Measurements from ENCODE around the gene PPP2R3A. TPM values are rescaled to one million over a fixed set of nuclear protein-coding genes. Genes with fewer than 3 reads are reported as not detected.

Gene PPP2R3A
- polyA plus RNA-seq, 1 donor (not counting 4 experiments of a cell fraction or from before 2014, with no cell fraction given), result 11.1 TPM

DNA sequence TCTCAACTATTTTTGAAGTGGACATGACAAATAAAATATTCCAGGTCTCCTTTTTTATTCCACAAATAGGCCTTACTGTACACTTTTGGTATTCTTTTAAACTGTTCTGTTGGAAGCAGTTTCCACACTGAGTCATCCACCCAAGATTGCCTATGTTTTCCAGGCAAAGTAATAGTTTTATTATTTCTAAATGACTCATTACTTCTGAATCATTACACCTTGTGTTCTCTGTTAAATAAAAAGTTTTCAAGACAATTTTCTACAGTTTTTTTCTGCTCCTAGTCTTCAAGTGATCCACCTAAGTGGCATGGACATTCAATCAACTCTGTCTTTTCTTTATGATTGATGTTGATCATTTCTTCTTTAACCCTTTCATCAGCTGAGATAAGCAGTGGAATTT is 26.5 kb downstream of the PPP2R3A start:
- Histone ChIP-seq H4K20me1 (ENCODE audit: control insufficient read depth, extremely low read depth, insufficient read depth, low read length) (no peaks in the 10 kb centered on the region), H3K9me3 (ENCODE audit: control insufficient read depth, low read depth, low read length) (no peaks in the 10 kb centered on the region), H3K27me3 (ENCODE audit: control insufficient read depth, extremely low read depth, insufficient read depth, low read length) (no peaks in the 10 kb centered on the region), H3K27ac (ENCODE audit: control insufficient read depth, insufficient read depth, low read length) (peak overlapping the region; percentile 70), H3K4me2 (ENCODE audit: control insufficient read depth, extremely low read depth, insufficient read depth, low read depth, low read length) (peak overlapping the region; percentile 52), H3K79me2 (ENCODE audit: control insufficient read depth, insufficient read depth, low read length) (peaks cover 27% of the 10 kb centered on the region), H3K4me3 (ENCODE audit: control insufficient read depth in 2 of 3, extremely low read depth in 1 of 3, insufficient read depth in 2 of 3, low read depth in 1 of 3, low read length in 3 of 3) (no peak overlapping the region), H3K4me1 (ENCODE audit: control insufficient read depth, extremely low read depth, insufficient read depth, low read length) (peaks cover 29% of the 10 kb centered on the region), H3K36me3 (ENCODE audit: control insufficient read depth in 2 of 2, extremely low read depth in 1 of 2, insufficient read depth in 2 of 2, low read length in 2 of 2) (no peaks in the 10 kb centered on the region), H3K9ac (ENCODE audit: control insufficient read depth, extremely low read depth, insufficient read depth, low read length) (no peak overlapping the region), H3K9me1 (ENCODE audit: control insufficient read depth, extremely low read depth, insufficient read depth, low read length) (no peaks in the 10 kb centered on the region), H2AFZ (ENCODE audit: control insufficient read depth, low read length) (no peak overlapping the region)
- DNase-seq (ENCODE audit: low read depth, low spot score), result peak; percentile 21
- no peak for TF ChIP-seq CTCF (optimal IDR thresholded peaks at IDR 0.05 in 1 of 3, IDR thresholded peaks at IDR 0.05 in 1 of 3, conservative IDR thresholded peaks at IDR 0.05 in 1 of 3; ENCODE audit: extremely low read depth in 1 of 3, insufficient read depth in 2 of 3, low read length in 3 of 3)
- no peak for TF ChIP-seq EZH2 (IDR thresholded peaks at IDR 0.05; ENCODE audit: low read length)
- FAIRE-seq, result peak; percentile 41
- dilution Hi-C loops (cut with MboI; ENCODE audit: extremely low pct_ligation_motif_present, low sequenced_read_pairs), result no loop called here

GRCh38 chr3:135994708-135995337 is 29.3 kb downstream of the PPP2R3A start:
- Histone ChIP-seq H3K9me1 (ENCODE audit: control insufficient read depth, extremely low read depth, insufficient read depth, low read length) (no peaks in the 10 kb centered on the region), H3K27ac (ENCODE audit: control insufficient read depth, insufficient read depth, low read length) (no peak overlapping the region), H4K20me1 (ENCODE audit: control insufficient read depth, extremely low read depth, insufficient read depth, low read length) (no peaks in the 10 kb centered on the region), H3K4me1 (ENCODE audit: control insufficient read depth, extremely low read depth, insufficient read depth, low read length) (peaks cover 34% of the 10 kb centered on the region), H3K9ac (ENCODE audit: control insufficient read depth, extremely low read depth, insufficient read depth, low read length) (no peak overlapping the region), H3K79me2 (ENCODE audit: control insufficient read depth, insufficient read depth, low read length) (peaks cover 24% of the 10 kb centered on the region), H3K4me3 (ENCODE audit: control insufficient read depth in 2 of 3, extremely low read depth in 1 of 3, insufficient read depth in 2 of 3, low read depth in 1 of 3, low read length in 3 of 3) (no peak overlapping the region), H3K9me3 (ENCODE audit: control insufficient read depth, low read depth, low read length) (no peaks in the 10 kb centered on the region), H3K4me2 (ENCODE audit: control insufficient read depth, extremely low read depth, insufficient read depth, low read depth, low read length) (peak overlapping the region; percentile 18), H3K27me3 (ENCODE audit: control insufficient read depth, extremely low read depth, insufficient read depth, low read length) (no peaks in the 10 kb centered on the region), H2AFZ (ENCODE audit: control insufficient read depth, low read length) (no peak overlapping the region), H3K36me3 (ENCODE audit: control insufficient read depth in 2 of 2, extremely low read depth in 1 of 2, insufficient read depth in 2 of 2, low read length in 2 of 2) (no peaks in the 10 kb centered on the region)
- peak; percentile 74 for FAIRE-seq
- dilution Hi-C loops (cut with MboI; ENCODE audit: extremely low pct_ligation_motif_present, low sequenced_read_pairs), result no loop called here
- DNase-seq (ENCODE audit: low read depth, low spot score), result no peak
- TF ChIP-seq CTCF (optimal IDR thresholded peaks at IDR 0.05 in 1 of 3, IDR thresholded peaks at IDR 0.05 in 1 of 3, conservative IDR thresholded peaks at IDR 0.05 in 1 of 3; ENCODE audit: extremely low read depth in 1 of 3, insufficient read depth in 2 of 3, low read length in 3 of 3) (no peak), EZH2 (IDR thresholded peaks at IDR 0.05; ENCODE audit: low read length) (no peak)
